HepG2 (cell line): Measurements from ENCODE around the gene ZFP90. TPM values are rescaled to one million over a fixed set of nuclear protein-coding genes. Genes with fewer than 3 reads are reported as not detected.

Source experiments
- AGO2 ChIP-seq: fragments of 200-400 bp; formaldehyde crosslinking; optimal IDR thresholded peaks from 2 replicates; pipeline ENCODE3; 2017; ENCODE audit warnings: mild to moderate bottlenecking, low read depth, low read length, moderate library complexity
- CEBPB ChIP-seq: IDR thresholded peaks from 2 replicates; pipeline ENCODE4 v1.6.1; 2011; ENCODE audit warnings: low read depth, low read length, improper control_type of control experiment, borderline replicate concordance
- HDAC6 ChIP-seq: fragments of 200-600 bp; sonication (generic); IDR thresholded peaks from 2 replicates; pipeline ENCODE4 v1.7.0; 2017; ENCODE audit warnings: mild to moderate bottlenecking, antibody characterized with exemption, low read length, low read depth
- IRF2 ChIP-seq: IDR thresholded peaks from 2 replicates; pipeline ENCODE4 v1.6.1; 2018; ENCODE audit warnings: missing genetic modification reagents, missing compliant biosample characterization
- JDP2 ChIP-seq: sonication (generic); formaldehyde crosslinking; IDR thresholded peaks from 2 replicates; pipeline ENCODE4 v1.8.1; 2022; ENCODE audit warnings: missing genetic modification reagents, borderline replicate concordance
- JUNB ChIP-seq: sonication (generic); formaldehyde crosslinking; IDR thresholded peaks from 2 replicates; pipeline ENCODE4 v1.8.0; 2022; ENCODE audit warnings: missing genetic modification reagents, mild to moderate bottlenecking, borderline replicate concordance
- KDM2A ChIP-seq: sonication (generic); formaldehyde crosslinking; IDR thresholded peaks from 2 replicates; pipeline ENCODE4 v1.4.0; 2020; ENCODE audit warnings: low read depth, missing genetic modification reagents, borderline replicate concordance
- KLF15 ChIP-seq: sonication (generic); formaldehyde crosslinking; IDR thresholded peaks from 2 replicates; pipeline ENCODE4 v1.8.1; 2023; ENCODE audit warnings: borderline replicate concordance, mild to moderate bottlenecking, inconsistent platforms, missing genetic modification reagents, mixed read lengths
- MTA3 ChIP-seq: sonication (generic); formaldehyde crosslinking; IDR thresholded peaks from 2 replicates; pipeline ENCODE4 v1.4.0; 2020; ENCODE audit warnings: missing genetic modification reagents
- NCOA2 ChIP-seq: sonication (generic); formaldehyde crosslinking; IDR thresholded peaks from 2 replicates; pipeline ENCODE4 v1.8.0; 2022; ENCODE audit warnings: inconsistent platforms
- NR2F6 ChIP-seq, 2 experiments: IDR thresholded peaks; 2 replicates each; pipeline ENCODE4 v1.6.1; 2016; ENCODE audit warnings: antibody characterized with exemption in 1 of 2, mild to moderate bottlenecking in 1 of 2
- PITX1 ChIP-seq: sonication (generic); formaldehyde crosslinking; IDR thresholded peaks from 2 replicates; pipeline ENCODE4 v1.5.1; 2020; ENCODE audit warnings: mild to moderate bottlenecking, missing genetic modification reagents
- POLR2A ChIP-seq, 2 experiments: IDR thresholded peaks; 2 replicates each; pipeline ENCODE4 v1.6.1; 2011; ENCODE audit warnings: low read depth in 2 of 2, low read length in 2 of 2, mild to moderate bottlenecking in 1 of 2, moderate library complexity in 1 of 2; ENCODE audit not compliant: insufficient read depth in 1 of 2
- RBFOX2 ChIP-seq: fragments of 200-400 bp; formaldehyde crosslinking; IDR thresholded peaks from 2 replicates; pipeline ENCODE4 v1.6.1; 2017; ENCODE audit warnings: low read depth, mild to moderate bottlenecking, low read length
- RBM22 ChIP-seq: fragments of 200-400 bp; formaldehyde crosslinking; optimal IDR thresholded peaks from 2 replicates; pipeline ENCODE3; 2017; ENCODE audit warnings: mild to moderate bottlenecking, low read length, moderate library complexity
- REXO4 ChIP-seq: sonication (generic); formaldehyde crosslinking; IDR thresholded peaks from 2 replicates; pipeline ENCODE4 v1.8.0; 2022; ENCODE audit warnings: missing genetic modification reagents, mild to moderate bottlenecking, borderline replicate concordance
- ZNF207 ChIP-seq: fragments of 450-650 bp; IDR thresholded peaks from 2 replicates; pipeline ENCODE4 v1.6.1; 2016; ENCODE audit warnings: antibody characterized with exemption, borderline replicate concordance
- ZNF264 ChIP-seq: sonication (generic); formaldehyde crosslinking; IDR thresholded peaks from 2 replicates; pipeline ENCODE4 v1.4.0; 2020; ENCODE audit warnings: missing genetic modification reagents
- ZNF30 ChIP-seq: sonication (generic); formaldehyde crosslinking; IDR thresholded peaks from 2 replicates; pipeline ENCODE4 v1.5.0; 2020; ENCODE audit warnings: mild to moderate bottlenecking, missing genetic modification reagents
- ZNF335 ChIP-seq: sonication (generic); formaldehyde crosslinking; IDR thresholded peaks from 2 replicates; pipeline ENCODE4 v1.4.0; 2020; ENCODE audit warnings: missing genetic modification reagents
- ZNF761 ChIP-seq: sonication (generic); formaldehyde crosslinking; conservative IDR thresholded peaks from 2 replicates; pipeline ENCODE4 v1.4.0; 2020; ENCODE audit warnings: mild to moderate bottlenecking, missing genetic modification reagents
- ZNF776 ChIP-seq: sonication (generic); formaldehyde crosslinking; IDR thresholded peaks from 2 replicates; pipeline ENCODE4 v1.4.0; 2020; ENCODE audit warnings: mild to moderate bottlenecking, missing genetic modification reagents
- ZNF883 ChIP-seq: sonication (generic); formaldehyde crosslinking; IDR thresholded peaks from 2 replicates; pipeline ENCODE4 v1.5.1; 2020; ENCODE audit warnings: mild to moderate bottlenecking, missing genetic modification reagents; ENCODE audit errors: not compliant biosample characterization
- polyA plus RNA-seq, 8 experiments: library from polyadenylated mRNA; depleted of rRNA in 3 of 8; stranded (reverse) in 7 of 8; unstranded in 1 of 8; fragments of >200 nt; fragmentation: Illumina TruSeq in 4 of 8; extraction: Trizol in 4 of 8; gene quantifications; 2 replicates each; pipeline versions ENCODE4 v1.2.1 to v1.2.3, GENCODE V29; 2011 to 2016; ENCODE audit warnings: low read depth in 4 of 8, missing spikeins in 1 of 8, mixed read lengths in 1 of 8; ENCODE audit not compliant: insufficient read depth in 1 of 8
- total RNA-seq, 5 experiments: library from RNA; depleted of rRNA; stranded (reverse); fragments of >200 nt; fragmentation: Illumina TruSeq; extraction: Trizol; gene quantifications; 2 replicates each; pipeline ENCODE4 v1.2.3, GENCODE V29; 2016; ENCODE audit warnings: low read depth in 1 of 5
- TF ChIP-seq, protein P1 (sequence below): sonication (generic); formaldehyde crosslinking; IDR thresholded peaks from 2 replicates; pipeline ENCODE4 v1.5.0; 2020; ENCODE audit warnings: mild to moderate bottlenecking, missing genetic modification reagents, borderline replicate concordance
- TF ChIP-seq, protein P2 (sequence below): sonication (generic); formaldehyde crosslinking; IDR thresholded peaks from 2 replicates; pipeline ENCODE4 v1.8.0; 2022; ENCODE audit warnings: mild to moderate bottlenecking, missing genetic modification reagents, moderate library complexity
- TF ChIP-seq, protein P3 (sequence below): sonication (generic); formaldehyde crosslinking; IDR thresholded peaks from 2 replicates; pipeline ENCODE4 v1.8.0; 2023; ENCODE audit warnings: mild to moderate bottlenecking, missing genetic modification reagents

ZFP90 gene
- total and polyA plus RNA-seq, 2 of the 13 experiments (the other 11 are each of a cell fraction or from before 2014, with no cell fraction given), result 17.6 to 18.9 TPM

GRCh38 chr16:68526143-68526781 lies 12.8 kb upstream of the ZFP90 start (continued):
- TF ChIP-seq HDAC6 (no peak), NCOA2 (CRISPR knock-in tag) (no peak), RBFOX2 (no peak), AGO2 (no peak), ZNF776 (CRISPR knock-in tag) (no peak), ZNF264 (CRISPR knock-in tag) (no peak), ZNF335 (CRISPR knock-in tag) (no peak), ZNF207 (no peak), POLR2A (IDR thresholded peaks at IDR 0.05; ENCODE audit: insufficient read depth in 1 of 2, low read depth in 2 of 2, low read length in 2 of 2) (no peak), ZNF30 (CRISPR knock-in tag) (no peak), ZNF883 (peak; percentile 65), JUNB (CRISPR knock-in tag) (no peak), RBM22 (no peak), ZNF761 (CRISPR knock-in tag) (no peak), MTA3 (no peak), JDP2 (CRISPR knock-in tag) (no peak), CEBPB (peak; percentile 87; the same call in 1 of the 2 replicates), KDM2A (CRISPR knock-in tag) (no peak), NR2F6 (IDR thresholded peaks at IDR 0.05) (no peak), NR2F6 (CRISPR knock-in tag; IDR thresholded peaks at IDR 0.05) (no peak), PITX1 (CRISPR knock-in tag) (no peak), REXO4 (CRISPR knock-in tag) (no peak), IRF2 (no peak), KLF15 (CRISPR knock-in tag) (no peak)
- TF ChIP-seq, protein P1, sequence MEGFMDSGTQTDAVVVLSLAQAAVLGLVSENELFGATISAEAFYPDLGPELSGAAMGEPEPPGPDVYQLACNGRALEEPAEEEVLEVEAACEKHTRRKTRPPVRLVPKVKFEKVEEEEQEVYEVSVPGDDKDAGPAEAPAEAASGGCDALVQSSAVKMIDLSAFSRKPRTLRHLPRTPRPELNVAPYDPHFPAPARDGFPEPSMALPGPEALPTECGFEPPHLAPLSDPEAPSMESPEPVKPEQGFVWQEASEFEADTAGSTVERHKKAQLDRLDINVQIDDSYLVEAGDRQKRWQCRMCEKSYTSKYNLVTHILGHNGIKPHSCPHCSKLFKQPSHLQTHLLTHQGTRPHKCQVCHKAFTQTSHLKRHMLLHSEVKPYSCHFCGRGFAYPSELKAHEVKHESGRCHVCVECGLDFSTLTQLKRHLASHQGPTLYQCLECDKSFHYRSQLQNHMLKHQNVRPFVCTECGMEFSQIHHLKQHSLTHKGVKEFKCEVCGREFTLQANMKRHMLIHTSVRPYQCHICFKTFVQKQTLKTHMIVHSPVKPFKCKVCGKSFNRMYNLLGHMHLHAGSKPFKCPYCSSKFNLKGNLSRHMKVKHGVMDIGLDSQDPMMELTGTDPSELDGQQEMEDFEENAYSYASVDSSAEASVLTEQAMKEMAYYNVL (CRISPR knock-in tag), result peak; percentile 98
- TF ChIP-seq, protein P2, sequence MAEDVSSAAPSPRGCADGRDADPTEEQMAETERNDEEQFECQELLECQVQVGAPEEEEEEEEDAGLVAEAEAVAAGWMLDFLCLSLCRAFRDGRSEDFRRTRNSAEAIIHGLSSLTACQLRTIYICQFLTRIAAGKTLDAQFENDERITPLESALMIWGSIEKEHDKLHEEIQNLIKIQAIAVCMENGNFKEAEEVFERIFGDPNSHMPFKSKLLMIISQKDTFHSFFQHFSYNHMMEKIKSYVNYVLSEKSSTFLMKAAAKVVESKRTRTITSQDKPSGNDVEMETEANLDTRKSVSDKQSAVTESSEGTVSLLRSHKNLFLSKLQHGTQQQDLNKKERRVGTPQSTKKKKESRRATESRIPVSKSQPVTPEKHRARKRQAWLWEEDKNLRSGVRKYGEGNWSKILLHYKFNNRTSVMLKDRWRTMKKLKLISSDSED (CRISPR knock-in tag), result no peak
- TF ChIP-seq, protein P3, sequence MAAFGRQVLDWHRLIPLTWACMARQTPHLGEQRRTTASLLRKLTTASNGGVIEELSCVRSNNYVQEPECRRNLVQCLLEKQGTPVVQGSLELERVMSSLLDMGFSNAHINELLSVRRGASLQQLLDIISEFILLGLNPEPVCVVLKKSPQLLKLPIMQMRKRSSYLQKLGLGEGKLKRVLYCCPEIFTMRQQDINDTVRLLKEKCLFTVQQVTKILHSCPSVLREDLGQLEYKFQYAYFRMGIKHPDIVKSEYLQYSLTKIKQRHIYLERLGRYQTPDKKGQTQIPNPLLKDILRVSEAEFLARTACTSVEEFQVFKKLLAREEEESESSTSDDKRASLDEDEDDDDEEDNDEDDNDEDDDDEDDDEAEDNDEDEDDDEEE, result no peak
